ENCODE data around the gene SPPL3.

SPPL3 gene

DNA sequence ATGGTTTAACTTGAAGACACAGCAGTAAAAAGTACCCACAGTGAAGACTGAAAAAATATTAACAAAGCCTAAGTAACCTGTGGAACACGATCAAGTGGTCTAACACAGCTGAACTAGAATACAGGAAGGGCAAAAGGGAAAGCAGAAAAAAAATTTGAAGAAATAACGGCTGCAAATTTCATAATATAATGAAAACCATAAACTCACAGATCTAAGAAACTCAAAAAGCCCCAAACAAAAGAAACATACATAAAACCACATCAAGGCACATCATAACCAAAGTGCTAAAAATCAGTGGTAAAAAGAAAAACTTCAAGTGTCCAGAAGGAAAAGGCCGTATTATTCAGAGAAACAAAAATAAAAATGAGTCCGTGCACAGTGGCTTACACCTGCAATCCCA is 30.9 kb downstream of the SPPL3 start:
- Mint-ChIP-seq H3K9me3 (no peaks in the 10 kb centered on the region), H3K4me3 (peak overlapping the region; percentile 38), H3K4me1 (ENCODE audit: low read depth) (peaks cover 43% of the 10 kb centered on the region), H3K36me3 (ENCODE audit: low read depth) (peaks cover 12% of the 10 kb centered on the region), H3K27ac (peak overlapping the region; percentile 5), H3K27me3 (no peaks in the 10 kb centered on the region)

DNA sequence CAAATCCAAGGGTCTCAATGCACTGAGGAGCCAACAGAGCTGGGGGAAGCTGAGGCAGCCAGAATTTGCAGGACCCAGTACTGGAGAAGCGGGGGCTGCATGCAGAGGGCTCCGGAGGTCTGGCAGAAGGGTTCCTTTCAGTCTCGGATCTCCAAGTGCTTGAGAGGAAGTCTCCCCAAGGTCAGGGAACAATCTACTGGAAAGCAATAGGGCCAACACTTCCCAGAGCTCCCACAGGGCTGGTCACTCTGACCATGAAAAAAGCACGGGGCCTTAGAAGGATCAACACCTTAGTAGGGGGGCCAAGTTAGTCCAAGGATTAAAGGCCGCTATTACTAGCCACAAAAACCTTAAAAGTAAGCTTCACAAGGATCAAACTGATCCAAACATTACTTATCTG is 31.7 kb downstream of the SPPL3 start:
- Mint-ChIP-seq H3K4me3 (no peak overlapping the region), H3K9me3 (no peaks in the 10 kb centered on the region), H3K4me1 (ENCODE audit: low read depth) (peaks cover 43% of the 10 kb centered on the region), H3K36me3 (ENCODE audit: low read depth) (peaks cover 12% of the 10 kb centered on the region), H3K27me3 (no peaks in the 10 kb centered on the region), H3K27ac (no peak overlapping the region)

DNA sequence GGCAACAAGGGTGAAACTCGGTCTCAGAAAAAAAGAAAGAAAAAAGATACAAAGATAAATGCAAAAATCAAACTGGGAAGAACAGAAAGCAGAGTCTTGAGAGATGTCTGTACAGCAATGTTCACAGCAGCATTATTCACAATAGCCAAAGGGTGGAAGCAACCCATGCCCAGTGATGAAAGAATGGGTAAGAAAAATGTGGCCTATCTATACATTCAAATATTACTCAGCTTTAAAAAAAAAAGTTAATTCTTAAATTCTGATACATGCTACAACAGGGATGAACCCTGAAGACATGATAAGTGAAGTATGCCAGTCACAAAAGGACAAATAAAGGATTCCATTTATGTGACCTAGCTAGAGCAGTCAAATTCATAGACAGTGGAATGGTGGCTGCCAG is 33.7 kb downstream of the SPPL3 start:
- Mint-ChIP-seq H3K9me3 (no peaks in the 10 kb centered on the region), H3K4me1 (ENCODE audit: low read depth) (peaks cover 48% of the 10 kb centered on the region), H3K4me3 (no peak overlapping the region), H3K27ac (no peak overlapping the region), H3K36me3 (ENCODE audit: low read depth) (peaks cover 5% of the 10 kb centered on the region), H3K27me3 (no peaks in the 10 kb centered on the region)

DNA sequence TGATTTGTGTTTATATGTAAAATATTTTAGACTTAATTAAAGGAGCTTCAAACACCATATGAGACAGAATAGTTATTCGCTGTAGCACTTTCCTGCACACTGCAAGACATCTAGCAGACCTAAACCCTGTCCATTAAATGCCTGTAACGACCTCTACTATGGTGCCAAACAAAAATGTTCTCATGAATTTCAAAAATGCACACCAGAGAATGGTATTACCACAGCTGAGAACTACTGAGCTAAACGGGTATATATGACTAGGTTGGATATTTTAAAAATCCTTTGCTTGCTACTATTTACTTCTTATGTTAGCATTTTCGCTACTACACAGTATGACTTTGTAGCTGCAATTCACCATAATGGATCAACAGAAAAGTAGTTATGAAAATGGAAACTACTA is 34.8 kb downstream of the SPPL3 start:
- Mint-ChIP-seq H3K4me1 (ENCODE audit: low read depth) (peaks cover 52% of the 10 kb centered on the region), H3K27ac (no peak overlapping the region), H3K36me3 (ENCODE audit: low read depth) (peaks cover 5% of the 10 kb centered on the region), H3K4me3 (no peak overlapping the region), H3K9me3 (no peaks in the 10 kb centered on the region), H3K27me3 (no peaks in the 10 kb centered on the region)

DNA sequence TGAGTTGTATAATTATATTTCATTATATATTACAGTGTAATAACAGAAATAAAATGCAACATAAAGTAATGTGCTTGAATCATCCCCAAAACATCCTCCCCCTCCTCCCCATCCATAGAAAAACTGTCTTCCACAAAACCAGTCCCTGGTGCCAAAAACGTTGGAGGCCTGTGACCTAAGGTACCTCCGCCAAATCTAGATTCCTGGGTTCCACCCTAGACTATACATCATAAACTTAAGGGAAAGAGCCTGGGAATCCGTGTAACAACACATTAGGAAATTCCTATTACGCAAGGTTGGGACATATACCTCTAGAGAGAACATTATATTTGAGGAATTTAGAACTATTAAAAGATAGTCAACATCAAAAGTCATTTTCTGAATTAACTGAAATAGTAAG is 38.0 kb downstream of the SPPL3 start:
- no peak overlapping the region for H3K27ac Mint-ChIP-seq
- peaks cover 40% of the 10 kb centered on the region for H3K4me1 Mint-ChIP-seq (ENCODE audit: low read depth)
- no peaks in the 10 kb centered on the region for H3K9me3 Mint-ChIP-seq
- H3K4me3 Mint-ChIP-seq: no peak overlapping the region
- H3K36me3 Mint-ChIP-seq (ENCODE audit: low read depth): no peaks in the 10 kb centered on the region
- H3K27me3 Mint-ChIP-seq: no peaks in the 10 kb centered on the region

DNA sequence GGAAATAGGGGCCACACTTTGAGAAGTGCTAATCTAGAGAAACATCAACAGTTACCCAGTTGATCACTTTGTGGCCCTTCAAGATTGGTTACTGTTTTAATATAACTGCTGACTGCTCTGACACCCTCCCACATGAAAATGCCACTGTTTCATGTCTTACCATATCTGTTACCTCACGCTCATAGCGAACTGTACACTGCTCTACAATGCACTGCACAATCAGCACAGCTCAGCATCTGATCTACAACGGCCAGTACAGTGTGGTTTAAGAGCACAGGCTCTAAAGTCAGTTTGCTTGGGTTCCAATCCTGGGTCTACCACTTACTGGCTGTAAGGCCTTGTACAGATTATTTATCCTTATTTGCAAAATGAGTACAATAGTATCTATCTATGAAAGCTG is 39.1 kb downstream of the SPPL3 start:
- H3K27ac Mint-ChIP-seq: peak overlapping the region; percentile 38

DNA sequence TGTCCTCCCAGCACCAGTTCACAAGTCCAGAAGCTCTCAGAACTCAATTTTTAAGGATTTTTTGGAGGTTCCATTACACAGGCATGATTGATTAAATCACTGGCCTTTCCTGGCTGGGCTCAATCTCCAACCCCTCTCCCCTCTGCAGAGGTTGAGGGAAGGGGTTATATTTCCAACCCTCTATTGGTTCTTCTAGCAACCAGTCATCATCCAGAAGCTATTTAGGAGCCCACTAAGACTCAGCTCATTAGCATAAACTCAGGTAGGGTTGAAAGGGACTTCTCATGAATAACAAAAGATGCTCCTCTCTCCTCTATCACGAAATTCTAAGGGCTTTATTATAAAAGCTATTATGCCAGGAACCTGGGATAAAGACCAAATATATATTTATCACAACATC is 41.5 kb downstream of the SPPL3 start:
- H3K27me3 Mint-ChIP-seq: no peaks in the 10 kb centered on the region
- no peaks in the 10 kb centered on the region for H3K9me3 Mint-ChIP-seq
- H3K4me3 Mint-ChIP-seq: no peak overlapping the region
- no peak overlapping the region for H3K27ac Mint-ChIP-seq
- no peaks in the 10 kb centered on the region for H3K36me3 Mint-ChIP-seq (ENCODE audit: low read depth)
- H3K4me1 Mint-ChIP-seq (ENCODE audit: low read depth): peaks cover 39% of the 10 kb centered on the region

More for the DNA sequence above, 39.1 kb downstream of the SPPL3 start:
- H3K27me3 Mint-ChIP-seq: no peaks in the 10 kb centered on the region
- H3K9me3 Mint-ChIP-seq: no peaks in the 10 kb centered on the region
- H3K4me1 Mint-ChIP-seq (ENCODE audit: low read depth): peaks cover 33% of the 10 kb centered on the region
- no peak overlapping the region for H3K4me3 Mint-ChIP-seq
- no peaks in the 10 kb centered on the region for H3K36me3 Mint-ChIP-seq (ENCODE audit: low read depth)

DNA sequence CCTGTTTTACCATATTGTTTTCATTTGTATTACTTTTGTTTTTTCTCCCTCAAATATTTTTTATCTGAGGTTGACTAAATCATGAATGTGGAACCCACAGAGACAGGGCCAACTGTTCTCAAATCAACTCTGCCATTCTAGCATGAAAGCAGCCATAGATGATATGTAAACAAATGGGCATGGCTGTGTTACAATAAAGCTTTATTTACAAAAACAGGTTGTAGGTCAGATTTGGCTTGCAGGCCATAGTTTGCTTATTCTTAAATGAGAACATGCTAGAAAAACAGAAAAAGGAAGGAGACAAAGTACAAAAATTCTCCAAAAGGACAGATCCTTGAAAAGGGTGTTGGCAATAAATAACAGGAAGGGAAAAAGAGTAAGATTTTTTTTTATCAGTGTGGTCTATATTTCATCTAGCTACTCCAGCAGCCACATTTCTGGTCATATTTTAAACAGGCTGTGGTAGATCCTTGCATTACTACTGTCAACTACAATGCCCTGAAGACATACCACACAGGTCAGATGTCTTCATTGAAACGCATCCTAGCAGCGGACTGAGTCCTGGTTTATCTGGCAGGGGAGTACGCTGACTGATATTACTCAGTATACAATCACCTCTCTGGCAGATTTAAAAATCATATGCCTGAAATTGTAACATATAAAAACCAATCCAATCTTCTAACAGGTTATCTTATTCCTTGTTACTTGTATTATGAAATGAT is 42.9 kb downstream of the SPPL3 start:
- Mint-ChIP-seq H3K27ac (no peak overlapping the region), H3K27me3 (no peaks in the 10 kb centered on the region), H3K9me3 (no peaks in the 10 kb centered on the region), H3K36me3 (ENCODE audit: low read depth) (no peaks in the 10 kb centered on the region), H3K4me1 (ENCODE audit: low read depth) (peaks cover 47% of the 10 kb centered on the region), H3K4me3 (no peak overlapping the region)

DNA sequence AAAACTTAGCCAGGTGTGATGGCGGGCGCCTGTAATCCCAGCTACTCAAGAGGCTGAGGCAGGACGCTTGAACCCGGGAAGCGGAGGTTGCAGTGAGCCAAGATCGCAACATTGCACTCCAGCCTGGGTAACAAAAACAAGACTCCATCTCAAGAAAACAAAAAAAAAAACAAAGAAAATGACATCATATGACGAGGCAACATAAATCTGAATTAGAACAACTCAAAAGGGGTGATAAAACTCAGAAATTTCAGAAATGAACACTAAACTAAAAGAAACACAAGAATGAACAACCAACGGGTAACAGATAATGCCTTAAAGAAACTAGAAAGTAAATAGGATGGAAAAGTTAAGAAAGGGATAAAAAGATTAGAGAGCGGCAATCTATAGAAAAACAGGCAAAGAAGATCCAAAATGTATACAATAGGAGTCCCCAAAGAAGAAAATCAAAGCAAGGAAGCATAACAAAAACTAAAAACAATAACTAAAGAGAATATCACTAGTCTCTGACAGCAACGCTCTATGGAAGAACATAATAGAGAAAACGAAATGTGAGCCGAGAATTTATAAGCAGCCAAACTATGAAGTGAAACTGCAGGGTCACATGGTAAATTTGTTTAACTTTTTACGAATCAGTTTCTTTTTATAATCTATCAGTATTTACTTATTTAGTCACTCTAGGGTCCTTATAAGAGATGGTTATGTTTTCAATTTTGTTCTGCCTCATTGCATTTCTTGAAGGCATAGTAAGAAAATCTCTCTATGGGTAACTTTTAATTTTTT is 45.7 kb downstream of the SPPL3 start:
- no peaks in the 10 kb centered on the region for H3K36me3 Mint-ChIP-seq (ENCODE audit: low read depth)
- H3K9me3 Mint-ChIP-seq: no peaks in the 10 kb centered on the region
- peaks cover 48% of the 10 kb centered on the region for H3K4me1 Mint-ChIP-seq (ENCODE audit: low read depth)
- no peak overlapping the region for H3K4me3 Mint-ChIP-seq
- H3K27me3 Mint-ChIP-seq: no peaks in the 10 kb centered on the region
- H3K27ac Mint-ChIP-seq: no peak overlapping the region

DNA sequence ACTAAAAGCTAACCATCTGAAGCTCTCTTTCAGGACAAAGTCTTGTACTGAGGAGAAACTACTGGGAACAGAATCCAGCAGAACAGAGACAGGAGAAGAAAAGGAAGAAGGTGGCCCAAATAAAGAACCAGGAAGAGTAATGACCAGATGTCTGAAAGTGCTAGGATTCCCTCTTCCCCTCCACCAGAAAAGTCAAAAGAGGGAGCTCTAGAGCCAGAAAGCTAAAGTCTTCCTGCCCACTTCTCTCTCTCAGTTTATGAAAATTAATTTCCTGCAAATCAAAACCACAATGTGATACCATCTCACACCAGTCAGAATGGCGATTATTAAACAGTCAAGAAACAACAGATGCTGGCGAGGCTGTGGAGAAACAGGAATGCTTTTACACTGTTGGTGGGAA is 47.2 kb downstream of the SPPL3 start:
- Mint-ChIP-seq H3K27me3 (no peaks in the 10 kb centered on the region), H3K4me3 (no peak overlapping the region), H3K36me3 (ENCODE audit: low read depth) (no peaks in the 10 kb centered on the region), H3K27ac (no peak overlapping the region), H3K4me1 (ENCODE audit: low read depth) (peaks cover 47% of the 10 kb centered on the region), H3K9me3 (no peaks in the 10 kb centered on the region)

DNA sequence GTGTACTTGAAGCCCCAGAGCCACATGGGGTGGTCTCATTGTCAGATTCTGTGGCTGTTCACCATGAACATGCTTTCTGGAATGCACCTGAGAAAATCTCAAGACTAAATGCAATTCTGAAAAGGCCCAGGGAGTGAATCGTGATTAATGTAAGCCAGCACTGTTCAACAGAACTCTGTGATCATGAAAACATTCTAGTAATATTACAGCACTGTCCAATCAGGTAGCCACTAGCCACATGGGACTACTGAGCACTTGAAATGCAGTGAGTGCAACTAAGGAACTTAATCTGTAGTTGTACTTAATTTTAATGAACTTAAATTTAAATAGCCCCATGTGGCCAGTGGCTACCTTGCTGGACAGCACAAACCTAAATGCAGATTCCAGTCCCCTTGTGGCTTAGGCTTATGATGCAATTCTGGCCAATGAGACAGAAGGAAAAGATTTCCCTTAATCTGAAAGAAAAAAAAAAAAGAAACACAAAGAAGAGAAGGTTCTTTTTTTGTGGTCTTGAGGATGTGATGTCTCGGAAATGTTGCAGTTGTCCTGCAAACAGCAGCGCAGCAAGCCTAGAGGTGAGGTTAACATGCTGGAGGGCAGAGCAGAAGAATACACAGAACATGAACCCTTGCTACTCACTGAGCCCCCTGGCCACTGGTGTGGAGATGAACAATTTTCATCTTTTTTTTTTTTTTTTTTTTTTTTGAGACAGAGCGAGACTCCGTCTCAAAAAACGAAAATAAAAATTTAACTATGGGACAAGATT is 48.2 kb downstream of the SPPL3 start:
- no peaks in the 10 kb centered on the region for H3K27me3 Mint-ChIP-seq
- H3K9me3 Mint-ChIP-seq: no peaks in the 10 kb centered on the region
- peaks cover 57% of the 10 kb centered on the region for H3K4me1 Mint-ChIP-seq (ENCODE audit: low read depth)
- no peaks in the 10 kb centered on the region for H3K36me3 Mint-ChIP-seq (ENCODE audit: low read depth)
- no peak overlapping the region for H3K27ac Mint-ChIP-seq
- no peak overlapping the region for H3K4me3 Mint-ChIP-seq

DNA sequence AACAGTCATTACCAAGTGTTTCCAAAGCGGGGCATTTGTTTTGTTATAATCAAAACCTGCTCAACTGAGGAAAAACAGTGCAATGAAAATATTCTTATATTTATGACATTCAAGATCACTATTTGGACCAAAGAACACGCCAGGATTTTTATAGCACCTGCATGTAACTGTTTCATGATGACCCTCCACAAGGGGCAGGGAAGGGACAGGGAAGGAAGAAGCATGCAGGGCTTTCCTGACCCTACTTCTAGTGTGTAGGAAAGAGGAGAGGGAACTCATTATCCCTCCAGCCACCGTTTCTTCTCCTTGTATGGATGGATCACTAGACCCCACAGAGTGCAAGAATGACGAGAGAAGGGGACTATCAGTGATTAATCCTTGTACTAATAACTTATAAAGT is 49.4 kb downstream of the SPPL3 start:
- no peak overlapping the region for H3K27ac Mint-ChIP-seq
- no peak overlapping the region for H3K4me3 Mint-ChIP-seq
- no peaks in the 10 kb centered on the region for H3K27me3 Mint-ChIP-seq
- H3K9me3 Mint-ChIP-seq: no peaks in the 10 kb centered on the region
- H3K4me1 Mint-ChIP-seq (ENCODE audit: low read depth): peaks cover 69% of the 10 kb centered on the region
- H3K36me3 Mint-ChIP-seq (ENCODE audit: low read depth): no peaks in the 10 kb centered on the region

DNA sequence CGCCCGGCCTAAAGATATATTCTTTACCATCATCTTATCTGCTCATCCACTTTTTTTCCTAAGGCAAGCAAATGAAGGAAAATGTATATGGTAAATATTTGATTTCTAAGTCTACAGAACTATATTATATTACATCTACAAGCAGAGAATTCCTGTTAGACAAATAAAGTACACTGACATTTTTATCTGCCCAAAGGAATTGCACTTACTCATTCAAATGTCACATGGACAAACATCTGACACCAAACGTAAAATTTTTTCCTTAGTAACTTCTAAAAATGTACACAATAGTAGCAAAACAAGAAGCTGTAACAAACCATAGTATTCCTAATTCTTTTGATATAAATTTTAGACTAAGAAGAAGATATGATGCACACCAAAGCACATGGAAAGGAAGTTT is 51.0 kb downstream of the SPPL3 start:
- Mint-ChIP-seq H3K36me3 (ENCODE audit: low read depth) (no peaks in the 10 kb centered on the region), H3K4me1 (ENCODE audit: low read depth) (peaks cover 78% of the 10 kb centered on the region), H3K4me3 (no peak overlapping the region), H3K9me3 (no peaks in the 10 kb centered on the region), H3K27me3 (no peaks in the 10 kb centered on the region), H3K27ac (no peak overlapping the region)

DNA sequence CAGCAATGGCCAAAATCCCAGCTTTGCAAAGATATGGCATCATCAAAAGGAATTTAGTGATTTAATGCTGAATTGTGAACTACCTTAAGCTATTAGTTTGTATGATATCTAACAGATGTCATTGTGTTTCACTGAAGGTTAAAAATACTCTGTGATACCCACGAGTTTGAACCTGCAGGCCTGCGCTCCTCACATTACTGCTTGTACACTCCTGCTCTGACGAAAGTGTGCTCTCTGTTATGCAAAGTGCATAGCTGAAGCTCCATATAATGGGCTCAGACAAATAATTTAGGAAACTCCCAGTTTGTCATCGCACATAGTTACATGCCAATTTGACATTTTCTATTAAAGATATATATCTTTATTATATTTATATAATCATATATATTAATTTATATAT is 52.2 kb downstream of the SPPL3 start:
- Mint-ChIP-seq H3K9me3 (no peaks in the 10 kb centered on the region), H3K27ac (no peak overlapping the region), H3K36me3 (ENCODE audit: low read depth) (no peaks in the 10 kb centered on the region), H3K4me1 (ENCODE audit: low read depth) (peaks cover 79% of the 10 kb centered on the region), H3K27me3 (no peaks in the 10 kb centered on the region), H3K4me3 (no peak overlapping the region)

DNA sequence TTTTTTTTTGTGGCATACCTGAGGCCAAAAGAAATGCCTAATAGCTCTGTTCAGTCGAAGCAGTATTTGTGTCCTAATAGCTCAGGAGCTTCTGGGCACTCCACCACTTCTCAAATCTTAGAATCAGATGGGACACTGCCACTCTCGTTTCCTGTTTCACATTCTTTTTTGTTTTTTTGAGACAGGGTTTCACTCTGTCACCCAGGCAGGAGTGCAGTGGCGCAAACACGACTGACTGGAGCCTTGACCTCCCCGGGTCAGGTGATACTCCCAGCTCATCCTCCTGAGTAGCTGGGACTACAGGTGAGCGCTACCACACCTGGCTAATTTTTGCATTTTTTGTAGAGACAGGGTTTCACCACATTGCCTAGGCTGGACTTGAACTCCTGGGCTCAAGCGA is 52.7 kb downstream of the SPPL3 start:
- H3K27me3 Mint-ChIP-seq: no peaks in the 10 kb centered on the region
- H3K9me3 Mint-ChIP-seq: no peaks in the 10 kb centered on the region
- no peaks in the 10 kb centered on the region for H3K36me3 Mint-ChIP-seq (ENCODE audit: low read depth)
- H3K27ac Mint-ChIP-seq: no peak overlapping the region
- H3K4me3 Mint-ChIP-seq: no peak overlapping the region
- peaks cover 76% of the 10 kb centered on the region for H3K4me1 Mint-ChIP-seq (ENCODE audit: low read depth)

Measured in stimulated activated naive CD8-positive, alpha-beta T cell treated with anti-CD3 and anti-CD28 coated beads, Interleukin-15, Interleukin-2, amounts not matched to agents 100 ng/mL and 50 ng/mL, for 24 hours (primary cell).